ENCODE measurements around the gene MAMDC4. TPM values are rescaled to one million over a fixed set of nuclear protein-coding genes. Genes with fewer than 3 reads are reported as not detected.
"Not testable (repeated sequence)": the region's sequence is repeated elsewhere in the genome, so short reads cannot be mapped to it uniquely, and the experiment has no call there.

Gene MAMDC4
- total and polyA plus RNA-seq, 2 experiments from 2014 or later: 8.5 to 12.7 TPM

DNA sequence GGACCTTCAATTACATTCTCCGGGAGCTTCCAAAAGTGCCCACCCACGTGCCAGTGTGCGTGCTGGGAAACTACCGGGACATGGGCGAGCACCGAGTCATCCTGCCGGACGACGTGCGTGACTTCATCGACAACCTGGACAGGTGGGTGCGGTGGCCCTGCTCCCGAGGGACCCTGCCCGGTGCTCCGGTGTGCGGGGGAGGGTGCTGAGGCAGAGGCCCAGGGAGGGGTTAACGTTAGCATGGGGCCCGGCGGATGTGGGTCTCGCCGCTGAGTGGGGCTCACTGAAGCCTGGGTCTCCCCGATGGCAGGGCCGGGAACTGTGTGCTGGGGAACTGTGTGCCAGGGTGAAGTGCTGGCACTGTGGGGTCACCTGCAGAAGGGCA lies 20.4 kb upstream of the MAMDC4 start:
- no peak overlapping the region for H3K4me3 ChIP-seq
- H3K27ac ChIP-seq: no peak overlapping the region
- no peaks in the 10 kb centered on the region for H3K4me1 ChIP-seq (ENCODE audit: insufficient read depth)
- WGBS (ENCODE audit: low lambda C conversion rate, missing lambda C conversion rate): 95% methylated on average over 17 of the region's 23 CpGs
- no peaks in the 10 kb centered on the region for H4K20me1 ChIP-seq (ENCODE audit: insufficient read depth, poor library complexity, severe bottlenecking)
- H3K27me3 ChIP-seq: no peaks in the 10 kb centered on the region
- H3K9me2 ChIP-seq (replicated peaks; ENCODE audit: insufficient read depth): no peaks in the 10 kb centered on the region
- no peaks in the 10 kb centered on the region for H3K79me2 ChIP-seq
- no peaks in the 10 kb centered on the region for H3K36me3 ChIP-seq (replicated peaks; ENCODE audit: insufficient read depth, low read depth)
- no peaks in the 10 kb centered on the region for H3K9me3 ChIP-seq (ENCODE audit: low read depth)
- no peak for DNase-seq (ENCODE audit: low spot score)
- TF ChIP-seq EZH2phosphoT487 (IDR thresholded peaks at IDR 0.05; ENCODE audit: low read depth, severe bottlenecking, unreplicated experiment): no peak
- no peak for TF ChIP-seq EZH2 (IDR thresholded peaks at IDR 0.05; ENCODE audit: borderline replicate concordance)
- TF ChIP-seq, protein P1, sequence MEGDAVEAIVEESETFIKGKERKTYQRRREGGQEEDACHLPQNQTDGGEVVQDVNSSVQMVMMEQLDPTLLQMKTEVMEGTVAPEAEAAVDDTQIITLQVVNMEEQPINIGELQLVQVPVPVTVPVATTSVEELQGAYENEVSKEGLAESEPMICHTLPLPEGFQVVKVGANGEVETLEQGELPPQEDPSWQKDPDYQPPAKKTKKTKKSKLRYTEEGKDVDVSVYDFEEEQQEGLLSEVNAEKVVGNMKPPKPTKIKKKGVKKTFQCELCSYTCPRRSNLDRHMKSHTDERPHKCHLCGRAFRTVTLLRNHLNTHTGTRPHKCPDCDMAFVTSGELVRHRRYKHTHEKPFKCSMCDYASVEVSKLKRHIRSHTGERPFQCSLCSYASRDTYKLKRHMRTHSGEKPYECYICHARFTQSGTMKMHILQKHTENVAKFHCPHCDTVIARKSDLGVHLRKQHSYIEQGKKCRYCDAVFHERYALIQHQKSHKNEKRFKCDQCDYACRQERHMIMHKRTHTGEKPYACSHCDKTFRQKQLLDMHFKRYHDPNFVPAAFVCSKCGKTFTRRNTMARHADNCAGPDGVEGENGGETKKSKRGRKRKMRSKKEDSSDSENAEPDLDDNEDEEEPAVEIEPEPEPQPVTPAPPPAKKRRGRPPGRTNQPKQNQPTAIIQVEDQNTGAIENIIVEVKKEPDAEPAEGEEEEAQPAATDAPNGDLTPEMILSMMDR (IDR thresholded peaks at IDR 0.05; ENCODE audit: poor library complexity): no peak
- H2AFZ ChIP-seq: no peak overlapping the region
- H3K4me2 ChIP-seq: no peak overlapping the region

GRCh38 chr9:136832581-136832980 lies 19.6 kb upstream of the MAMDC4 start:
- H3K36me3 ChIP-seq (replicated peaks; ENCODE audit: insufficient read depth, low read depth): no peaks in the 10 kb centered on the region
- no peaks in the 10 kb centered on the region for H3K9me3 ChIP-seq (ENCODE audit: low read depth)
- no peaks in the 10 kb centered on the region for H3K27me3 ChIP-seq
- 89% methylated on average over 9 of the region's 9 CpGs for WGBS (ENCODE audit: low lambda C conversion rate, missing lambda C conversion rate)
- H4K20me1 ChIP-seq (ENCODE audit: insufficient read depth, poor library complexity, severe bottlenecking): no peaks in the 10 kb centered on the region
- no peak overlapping the region for H3K27ac ChIP-seq
- H3K4me2 ChIP-seq: no peak overlapping the region
- TF ChIP-seq EZH2phosphoT487 (IDR thresholded peaks at IDR 0.05; ENCODE audit: low read depth, severe bottlenecking, unreplicated experiment) (no peak), EZH2 (IDR thresholded peaks at IDR 0.05; ENCODE audit: borderline replicate concordance) (no peak)
- TF ChIP-seq, protein P1 (IDR thresholded peaks at IDR 0.05; ENCODE audit: poor library complexity): no peak
- H3K4me1 ChIP-seq (ENCODE audit: insufficient read depth): no peaks in the 10 kb centered on the region
- H3K79me2 ChIP-seq: no peaks in the 10 kb centered on the region
- no peak overlapping the region for H2AFZ ChIP-seq
- no peak overlapping the region for H3K4me3 ChIP-seq
- no peak for DNase-seq (ENCODE audit: low spot score)
- H3K9me2 ChIP-seq (replicated peaks; ENCODE audit: insufficient read depth): no peaks in the 10 kb centered on the region

DNA sequence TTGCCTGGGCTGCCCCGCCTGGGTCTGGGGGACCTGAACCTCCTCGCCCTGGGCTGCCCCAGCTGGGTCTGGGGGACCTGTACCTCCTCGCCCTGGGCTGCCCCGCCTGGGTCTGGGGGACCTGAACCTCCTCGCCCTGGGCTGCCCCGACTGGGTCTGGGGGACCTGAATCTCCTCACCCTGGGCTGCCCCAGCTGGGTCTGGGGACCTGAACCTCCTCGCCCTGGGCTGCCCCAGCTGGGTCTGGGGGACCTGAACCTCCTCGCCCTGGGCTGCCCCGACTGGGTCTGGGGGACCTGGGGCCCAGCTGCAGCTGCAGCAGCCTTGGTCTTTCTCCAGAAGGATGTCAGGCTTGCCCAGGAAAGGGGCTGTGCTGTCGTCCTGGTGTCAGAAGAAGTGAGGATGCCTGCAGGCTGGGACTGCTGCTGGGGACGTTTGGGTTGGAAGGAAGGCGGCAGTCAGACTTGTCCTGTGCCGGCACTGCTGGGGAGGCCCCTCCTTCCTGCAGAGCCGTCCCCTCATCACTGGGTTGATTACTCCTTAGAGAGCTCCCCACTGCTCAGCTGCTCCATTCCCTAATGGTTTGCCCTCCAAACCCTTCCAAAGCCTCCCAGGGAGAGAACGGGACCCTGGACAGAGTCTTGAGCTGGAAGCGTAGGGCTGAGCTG lies 18.6 kb upstream of the MAMDC4 start:
- H3K27ac ChIP-seq; H2AFZ ChIP-seq; DNase-seq (ENCODE audit: low spot score); H3K9me2 ChIP-seq (replicated peaks; ENCODE audit: insufficient read depth); H3K4me3 ChIP-seq; H3K9me3 ChIP-seq (ENCODE audit: low read depth); H3K4me2 ChIP-seq; H4K20me1 ChIP-seq (ENCODE audit: insufficient read depth, poor library complexity, severe bottlenecking); H3K79me2 ChIP-seq; H3K27me3 ChIP-seq; H3K36me3 ChIP-seq (replicated peaks; ENCODE audit: insufficient read depth, low read depth); H3K4me1 ChIP-seq (ENCODE audit: insufficient read depth): not testable (repeated sequence)
- WGBS (ENCODE audit: low lambda C conversion rate, missing lambda C conversion rate): 87% methylated on average over 10 of the region's 16 CpGs

GRCh38 chr9:136835162-136835931 lies 16.8 kb upstream of the MAMDC4 start:
- no peak overlapping the region for H3K4me3 ChIP-seq
- H3K9me3 ChIP-seq (ENCODE audit: low read depth): no peaks in the 10 kb centered on the region
- no peaks in the 10 kb centered on the region for H3K27me3 ChIP-seq
- no peak for DNase-seq (ENCODE audit: low spot score)
- H3K4me1 ChIP-seq (ENCODE audit: insufficient read depth): peaks cover 7% of the 10 kb centered on the region
- 93% methylated on average over 36 of the region's 36 CpGs for WGBS (ENCODE audit: low lambda C conversion rate, missing lambda C conversion rate)
- no peaks in the 10 kb centered on the region for H3K9me2 ChIP-seq (replicated peaks; ENCODE audit: insufficient read depth)
- TF ChIP-seq, protein P1 (IDR thresholded peaks at IDR 0.05; ENCODE audit: poor library complexity): no peak
- TF ChIP-seq EZH2 (IDR thresholded peaks at IDR 0.05; ENCODE audit: borderline replicate concordance): no peak
- TF ChIP-seq EZH2phosphoT487 (IDR thresholded peaks at IDR 0.05; ENCODE audit: low read depth, severe bottlenecking, unreplicated experiment): no peak
- H3K4me2 ChIP-seq: no peak overlapping the region
- H3K79me2 ChIP-seq: no peaks in the 10 kb centered on the region
- no peaks in the 10 kb centered on the region for H3K36me3 ChIP-seq (replicated peaks; ENCODE audit: insufficient read depth, low read depth)
- H4K20me1 ChIP-seq (ENCODE audit: insufficient read depth, poor library complexity, severe bottlenecking): peaks cover 5% of the 10 kb centered on the region
- H2AFZ ChIP-seq: no peak overlapping the region
- no peak overlapping the region for H3K27ac ChIP-seq
